Measurements from ENCODE around the gene NSD2.

DNA sequence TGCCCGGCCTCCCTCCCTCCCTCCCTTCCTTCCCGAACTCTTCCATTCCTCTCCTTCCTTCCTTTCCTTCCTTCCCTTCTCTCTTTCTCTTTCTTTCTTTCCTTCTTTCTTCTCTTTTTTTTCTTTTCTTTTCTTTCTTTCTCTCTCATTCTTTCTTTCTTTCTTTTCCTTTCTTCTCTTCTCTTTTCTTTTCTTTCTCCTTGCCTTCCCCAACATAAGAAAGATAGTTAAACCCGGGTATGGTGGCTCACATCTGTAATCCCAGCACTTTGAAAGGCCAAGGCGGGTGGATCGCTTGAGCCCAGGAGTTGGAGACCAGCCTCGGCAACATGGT is 25.4 kb downstream of the NSD2 start:
- TF ChIP-seq, protein P1, sequence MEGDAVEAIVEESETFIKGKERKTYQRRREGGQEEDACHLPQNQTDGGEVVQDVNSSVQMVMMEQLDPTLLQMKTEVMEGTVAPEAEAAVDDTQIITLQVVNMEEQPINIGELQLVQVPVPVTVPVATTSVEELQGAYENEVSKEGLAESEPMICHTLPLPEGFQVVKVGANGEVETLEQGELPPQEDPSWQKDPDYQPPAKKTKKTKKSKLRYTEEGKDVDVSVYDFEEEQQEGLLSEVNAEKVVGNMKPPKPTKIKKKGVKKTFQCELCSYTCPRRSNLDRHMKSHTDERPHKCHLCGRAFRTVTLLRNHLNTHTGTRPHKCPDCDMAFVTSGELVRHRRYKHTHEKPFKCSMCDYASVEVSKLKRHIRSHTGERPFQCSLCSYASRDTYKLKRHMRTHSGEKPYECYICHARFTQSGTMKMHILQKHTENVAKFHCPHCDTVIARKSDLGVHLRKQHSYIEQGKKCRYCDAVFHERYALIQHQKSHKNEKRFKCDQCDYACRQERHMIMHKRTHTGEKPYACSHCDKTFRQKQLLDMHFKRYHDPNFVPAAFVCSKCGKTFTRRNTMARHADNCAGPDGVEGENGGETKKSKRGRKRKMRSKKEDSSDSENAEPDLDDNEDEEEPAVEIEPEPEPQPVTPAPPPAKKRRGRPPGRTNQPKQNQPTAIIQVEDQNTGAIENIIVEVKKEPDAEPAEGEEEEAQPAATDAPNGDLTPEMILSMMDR (IDR thresholded peaks at IDR 0.05; ENCODE audit: low read depth, low read length), result no peak
- TF ChIP-seq EZH2phosphoT487 (IDR thresholded peaks at IDR 0.05; ENCODE audit: low read depth), result no peak
